ES-I3 (cell line): Measurements from ENCODE around the gene IL23R.

Experiments used
- H3K36me3 ChIP-seq: 2 replicates; pipeline ENCODE4 v1.6.1; 2013; ENCODE audit warnings: mild to moderate bottlenecking, low read length, control low read depth, moderate library complexity; ENCODE audit not compliant: insufficient read depth
- H3K4me1 ChIP-seq: 2 replicates; pipeline ENCODE4 v1.6.1; 2013; ENCODE audit warnings: mild to moderate bottlenecking, control low read depth, low read length; ENCODE audit not compliant: insufficient read depth
- H3K9ac ChIP-seq: 2 replicates; pipeline ENCODE4 v1.6.1; 2013; ENCODE audit warnings: low read depth, mild to moderate bottlenecking, low read length, moderate library complexity
- H3K9me3 ChIP-seq: 2 replicates; pipeline ENCODE4 v1.6.1; 2013; ENCODE audit warnings: mild to moderate bottlenecking, low read length, moderate library complexity; ENCODE audit not compliant: control insufficient read depth, insufficient read depth

Gene IL23R

DNA sequence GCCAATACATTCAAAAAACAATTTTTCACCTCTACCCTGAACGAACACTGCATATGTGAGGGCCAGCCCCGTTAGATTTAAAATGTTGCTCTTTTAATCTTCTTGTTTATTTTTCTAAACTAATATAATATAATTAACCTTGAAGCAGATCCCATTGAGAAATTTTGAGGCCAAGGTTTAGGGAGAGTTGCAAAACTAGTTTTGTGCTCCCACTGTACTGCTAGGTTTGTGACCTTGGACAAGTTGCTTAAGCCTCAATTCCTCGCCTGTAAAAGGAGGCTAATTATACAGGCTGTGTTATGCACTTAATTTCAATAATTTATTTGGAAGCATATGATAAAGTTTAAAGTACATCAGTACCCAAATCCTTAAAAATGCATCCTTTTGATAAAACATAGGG lies 3.7 kb downstream of the IL23R start:
- Histone ChIP-seq H3K9me3 (no peaks in the 10 kb centered on the region), H3K36me3 (no peaks in the 10 kb centered on the region), H3K4me1 (no peaks in the 10 kb centered on the region), H3K9ac (no peak overlapping the region)

DNA sequence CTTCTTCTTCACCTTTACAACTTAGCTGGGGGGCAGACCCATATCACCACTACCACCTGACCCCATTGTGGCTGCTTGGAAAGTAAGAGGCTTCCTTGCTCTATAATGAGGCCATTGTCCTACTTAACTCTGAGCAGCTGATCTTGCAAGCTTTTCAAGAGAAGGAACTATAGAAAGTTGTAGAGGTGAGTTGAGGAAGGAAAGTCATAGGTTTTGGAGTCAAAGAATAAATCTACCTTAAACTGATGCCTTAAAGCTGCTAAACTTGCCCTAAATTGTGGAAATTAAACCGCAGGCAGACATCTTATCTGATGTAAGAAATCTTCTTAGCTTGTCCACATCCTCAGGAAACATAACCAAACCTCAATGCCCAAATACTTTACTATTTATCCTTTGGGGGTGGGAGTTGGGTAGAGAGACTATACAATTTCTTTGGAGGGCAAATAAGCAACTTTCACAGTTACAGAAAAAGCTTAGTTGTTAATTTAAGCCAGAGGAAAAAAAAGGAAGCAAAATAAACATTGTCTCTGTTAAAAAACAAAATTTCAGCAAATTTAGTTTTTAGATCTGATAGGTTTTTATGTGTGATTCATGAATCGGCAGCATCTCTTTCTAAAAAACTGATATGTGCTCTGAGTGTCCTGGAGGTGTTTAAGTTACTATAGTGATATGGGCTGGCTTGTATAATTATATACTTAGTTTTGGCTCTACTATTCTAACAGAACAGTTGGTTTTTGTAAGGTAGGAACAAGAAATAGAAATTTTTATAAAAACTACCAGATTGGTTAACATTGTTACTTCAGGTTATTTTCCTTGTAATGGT lies 4.7 kb downstream of the IL23R start:
- Histone ChIP-seq H3K9ac (no peak overlapping the region), H3K36me3 (no peaks in the 10 kb centered on the region), H3K4me1 (no peaks in the 10 kb centered on the region), H3K9me3 (no peaks in the 10 kb centered on the region)

DNA sequence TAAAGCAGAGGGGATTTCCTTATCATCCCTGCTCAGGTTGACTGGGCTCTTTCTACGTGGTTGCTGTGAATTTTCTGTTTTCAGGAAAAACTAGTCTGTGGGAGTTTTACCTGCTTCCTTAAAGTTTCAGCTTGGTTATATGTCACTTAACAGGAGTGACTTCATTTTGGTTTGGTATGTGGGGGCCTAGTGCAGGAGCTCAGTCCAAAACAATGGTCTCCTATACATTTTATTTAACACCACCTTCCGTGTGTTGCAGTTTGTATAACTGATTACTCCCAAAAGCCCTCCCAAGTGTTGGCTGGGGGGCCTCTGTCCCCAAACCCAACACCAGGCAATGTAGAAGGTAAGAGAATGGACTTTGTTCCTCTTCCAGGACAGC lies 5.3 kb downstream of the IL23R start:
- no peaks in the 10 kb centered on the region for H3K4me1 ChIP-seq
- no peaks in the 10 kb centered on the region for H3K9me3 ChIP-seq
- no peak overlapping the region for H3K9ac ChIP-seq
- no peaks in the 10 kb centered on the region for H3K36me3 ChIP-seq

DNA sequence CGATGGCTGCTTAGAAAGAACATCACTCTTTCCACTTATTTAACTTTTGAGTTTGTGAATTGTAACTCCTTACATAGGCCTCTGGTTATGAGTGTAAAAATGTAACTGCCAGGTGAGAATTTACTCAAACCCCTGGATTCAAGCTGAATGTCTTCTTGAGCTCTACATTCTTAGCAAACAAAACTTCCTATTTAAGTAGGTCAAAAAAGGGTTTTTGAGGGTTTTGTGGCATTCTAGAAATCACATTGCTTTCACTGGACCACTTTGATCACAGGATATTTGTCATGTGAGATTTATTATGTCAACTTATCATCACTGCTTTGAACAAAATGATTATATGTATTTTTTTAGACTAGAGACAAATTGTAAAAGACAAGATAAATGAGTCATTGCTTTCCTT lies 5.7 kb downstream of the IL23R start:
- Histone ChIP-seq H3K9me3 (no peaks in the 10 kb centered on the region), H3K36me3 (no peaks in the 10 kb centered on the region), H3K4me1 (no peaks in the 10 kb centered on the region)

DNA sequence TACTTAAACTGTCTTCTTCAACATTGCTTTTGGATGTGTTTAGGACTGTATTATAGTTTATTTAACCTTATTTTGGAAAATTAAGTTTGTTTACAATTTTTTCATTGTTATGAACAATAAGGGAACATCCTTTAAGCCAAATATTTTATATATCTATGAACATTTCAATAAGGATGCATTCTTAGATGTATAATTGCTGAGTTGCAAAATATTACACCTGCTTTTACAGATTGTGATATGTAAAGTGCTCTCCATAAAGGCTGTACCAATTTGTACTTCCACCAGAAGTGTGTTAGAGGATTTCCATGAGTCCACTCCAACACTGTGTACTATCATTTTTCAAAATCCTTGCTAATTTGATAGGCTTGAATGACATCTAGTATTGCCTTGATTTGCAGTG lies 7.7 kb downstream of the IL23R start:
- Histone ChIP-seq H3K9me3 (no peaks in the 10 kb centered on the region), H3K9ac (no peak overlapping the region), H3K36me3 (no peaks in the 10 kb centered on the region), H3K4me1 (no peaks in the 10 kb centered on the region)

More for the DNA sequence above, 5.7 kb downstream of the IL23R start:
- no peak overlapping the region for H3K9ac ChIP-seq

DNA sequence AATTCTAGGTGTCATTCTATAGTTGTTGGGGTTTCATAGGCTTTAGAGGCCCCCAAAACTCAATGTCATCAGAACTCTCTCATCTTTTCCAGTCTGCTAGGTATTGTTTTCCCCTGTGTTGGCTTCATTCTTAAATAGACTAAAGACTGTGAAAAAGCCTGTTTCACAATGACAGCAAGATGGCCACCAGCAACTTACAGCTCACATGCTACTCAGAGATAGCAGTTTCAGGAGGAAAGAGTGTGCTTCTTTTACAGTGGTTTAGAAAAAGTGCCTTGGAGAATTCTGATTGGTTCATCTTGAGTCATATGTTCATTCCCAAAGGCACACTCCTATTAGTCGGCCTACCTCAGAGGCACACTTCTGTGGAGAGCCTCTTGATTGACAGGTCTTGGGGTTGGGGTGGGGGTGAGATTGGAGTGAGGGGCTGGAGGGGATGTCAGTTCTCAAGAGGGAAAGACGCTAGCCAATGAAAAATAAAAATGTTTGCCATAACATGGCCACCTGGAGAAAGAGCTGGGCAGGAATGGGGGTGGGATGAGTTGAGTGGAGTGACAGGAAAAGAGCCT lies 8.5 kb downstream of the IL23R start:
- no peaks in the 10 kb centered on the region for H3K36me3 ChIP-seq
- no peak overlapping the region for H3K9ac ChIP-seq
- H3K9me3 ChIP-seq = no peaks in the 10 kb centered on the region
- no peaks in the 10 kb centered on the region for H3K4me1 ChIP-seq

DNA sequence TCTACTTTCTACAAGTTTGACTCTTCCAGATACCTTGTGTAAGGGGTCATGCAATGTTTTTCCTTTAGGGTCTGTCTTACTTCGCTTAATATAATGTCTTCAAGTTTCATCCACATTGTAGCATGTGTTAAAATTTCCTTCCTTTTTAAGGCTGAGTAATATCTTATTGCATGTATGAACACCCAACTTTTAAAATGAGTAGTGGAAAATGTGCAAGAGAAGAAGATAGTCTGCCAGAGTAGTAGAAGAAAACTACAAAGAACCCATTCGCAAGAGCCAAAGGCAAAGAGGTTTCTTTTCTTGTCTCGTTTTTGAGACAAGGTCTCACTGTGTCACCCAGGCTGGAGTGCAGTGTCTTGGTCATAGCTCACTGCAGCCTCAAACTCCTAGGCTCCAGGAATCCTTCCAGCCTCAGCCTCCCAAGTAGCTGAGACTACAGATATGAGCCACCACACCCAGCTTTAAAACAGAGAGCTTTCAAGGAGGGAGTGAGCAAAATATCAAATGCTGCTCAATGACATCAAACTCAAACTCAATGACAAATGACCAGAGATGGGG lies 9.4 kb downstream of the IL23R start:
- no peaks in the 10 kb centered on the region for H3K36me3 ChIP-seq

DNA sequence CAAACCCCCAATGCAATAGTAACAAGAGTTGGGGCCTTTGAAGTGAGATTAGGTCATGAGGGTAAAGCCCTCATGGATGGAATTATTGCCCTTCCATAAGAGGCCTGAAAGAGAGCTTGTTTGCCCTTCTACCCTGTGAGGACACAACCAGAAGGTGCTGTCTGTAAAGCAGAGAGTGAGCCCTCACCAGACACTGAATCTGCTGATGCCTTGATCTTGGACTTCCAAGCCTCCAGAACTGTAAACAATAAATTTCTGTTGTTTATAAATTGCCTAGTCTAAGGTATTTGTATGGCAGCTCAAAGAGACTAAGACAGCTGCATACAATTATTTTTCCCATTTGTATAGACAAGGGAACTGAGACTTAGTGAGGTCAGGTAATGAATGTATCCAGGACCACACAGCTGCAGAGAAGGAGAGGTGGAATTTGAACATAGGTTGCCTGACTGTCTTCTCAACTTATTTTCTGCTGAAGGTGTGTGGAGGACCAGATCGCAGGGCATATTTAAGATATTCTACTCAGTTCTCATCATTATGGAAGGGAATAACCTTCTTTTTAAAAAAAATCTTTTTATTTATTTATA lies 18.7 kb downstream of the IL23R start:
- H3K9ac ChIP-seq = no peak overlapping the region
- H3K36me3 ChIP-seq = no peaks in the 10 kb centered on the region
- no peaks in the 10 kb centered on the region for H3K4me1 ChIP-seq
- H3K9me3 ChIP-seq = no peaks in the 10 kb centered on the region

More for the DNA sequence above, 9.4 kb downstream of the IL23R start:
- Histone ChIP-seq H3K4me1 (no peaks in the 10 kb centered on the region), H3K9me3 (no peaks in the 10 kb centered on the region), H3K9ac (no peak overlapping the region)

DNA sequence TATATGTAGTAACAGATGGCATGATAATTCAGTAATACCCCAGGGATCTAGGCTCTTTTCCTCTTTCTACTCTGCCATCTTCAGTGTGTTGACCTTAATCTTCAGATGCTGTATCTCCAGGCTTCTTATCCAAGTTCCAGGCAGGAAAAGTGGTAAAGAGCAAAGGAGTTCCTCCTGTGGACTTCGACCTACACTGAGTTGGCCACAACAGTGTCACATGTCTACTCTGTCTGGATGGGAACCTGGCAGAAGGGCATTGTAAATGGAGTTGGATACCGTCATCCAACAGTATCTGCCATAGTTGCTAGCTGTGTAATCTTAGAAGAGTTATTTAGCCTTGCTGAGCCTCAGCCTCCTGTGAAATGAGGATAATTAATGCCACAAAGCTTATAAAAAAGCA lies 21.9 kb downstream of the IL23R start:
- Histone ChIP-seq H3K36me3 (no peaks in the 10 kb centered on the region), H3K9ac (no peak overlapping the region), H3K4me1 (no peaks in the 10 kb centered on the region), H3K9me3 (no peaks in the 10 kb centered on the region)

DNA sequence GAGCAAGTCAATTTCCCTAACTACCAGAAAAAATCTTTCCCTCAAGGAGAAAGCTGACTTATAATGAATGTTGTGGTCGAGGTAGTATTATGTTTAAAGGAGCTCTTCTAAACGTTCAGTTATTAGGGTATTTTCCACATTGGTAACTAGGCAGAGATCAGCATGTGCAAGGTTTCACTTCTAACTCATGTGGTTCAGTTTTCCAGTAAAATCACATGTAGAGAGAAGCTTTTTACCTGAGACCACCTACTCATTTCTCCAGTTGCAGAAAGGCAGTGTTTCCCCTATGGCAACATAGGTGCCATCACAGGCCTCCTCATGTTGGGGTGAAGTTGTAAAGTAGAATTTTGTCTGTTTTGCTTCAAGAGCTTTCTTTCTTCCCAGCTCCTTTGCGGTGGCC lies 23.7 kb downstream of the IL23R start:
- Histone ChIP-seq H3K4me1 (no peaks in the 10 kb centered on the region), H3K9me3 (no peaks in the 10 kb centered on the region), H3K9ac (no peak overlapping the region), H3K36me3 (no peaks in the 10 kb centered on the region)

DNA sequence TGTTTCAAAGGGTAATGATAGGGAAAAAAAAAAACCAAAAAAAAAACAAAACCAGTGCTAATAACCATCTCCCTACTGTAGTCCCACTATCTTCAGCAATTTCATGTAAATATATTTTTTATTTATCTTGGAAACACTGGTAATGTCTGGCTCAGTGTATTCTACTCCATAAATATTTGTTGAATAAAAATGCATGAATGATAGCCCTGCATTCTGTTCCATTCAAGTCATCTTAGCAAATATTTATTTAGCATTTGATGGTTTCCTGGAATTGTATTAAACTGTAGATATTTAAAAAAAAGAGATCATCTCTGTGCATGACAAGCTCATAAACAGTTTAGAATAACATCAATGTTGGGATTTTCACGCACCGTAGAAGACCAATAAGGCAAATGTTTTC lies 24.2 kb downstream of the IL23R start:
- H3K36me3 ChIP-seq = no peaks in the 10 kb centered on the region
- H3K4me1 ChIP-seq = no peaks in the 10 kb centered on the region
- no peak overlapping the region for H3K9ac ChIP-seq
- no peaks in the 10 kb centered on the region for H3K9me3 ChIP-seq

DNA sequence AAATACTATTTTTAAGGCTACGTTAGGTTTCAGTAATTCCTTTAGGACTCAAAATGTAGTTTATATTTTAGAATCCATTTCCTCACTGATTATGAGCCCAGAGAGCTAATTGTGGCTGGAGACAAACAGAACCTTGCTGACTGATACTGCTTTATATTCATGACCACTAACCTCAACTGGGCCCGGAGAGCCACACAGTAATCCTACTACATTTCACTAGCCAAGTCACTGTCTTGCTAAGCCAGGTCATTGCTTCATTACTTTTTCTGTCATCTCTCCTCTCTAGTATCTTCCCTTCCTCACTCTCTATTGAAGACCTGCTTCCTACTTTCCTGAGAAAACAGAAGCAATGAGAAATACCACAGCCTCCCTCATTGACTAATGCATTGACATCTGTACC lies 24.7 kb downstream of the IL23R start:
- H3K4me1 ChIP-seq = no peaks in the 10 kb centered on the region
- H3K9ac ChIP-seq = no peak overlapping the region
- H3K9me3 ChIP-seq = no peaks in the 10 kb centered on the region
- H3K36me3 ChIP-seq = no peaks in the 10 kb centered on the region

DNA sequence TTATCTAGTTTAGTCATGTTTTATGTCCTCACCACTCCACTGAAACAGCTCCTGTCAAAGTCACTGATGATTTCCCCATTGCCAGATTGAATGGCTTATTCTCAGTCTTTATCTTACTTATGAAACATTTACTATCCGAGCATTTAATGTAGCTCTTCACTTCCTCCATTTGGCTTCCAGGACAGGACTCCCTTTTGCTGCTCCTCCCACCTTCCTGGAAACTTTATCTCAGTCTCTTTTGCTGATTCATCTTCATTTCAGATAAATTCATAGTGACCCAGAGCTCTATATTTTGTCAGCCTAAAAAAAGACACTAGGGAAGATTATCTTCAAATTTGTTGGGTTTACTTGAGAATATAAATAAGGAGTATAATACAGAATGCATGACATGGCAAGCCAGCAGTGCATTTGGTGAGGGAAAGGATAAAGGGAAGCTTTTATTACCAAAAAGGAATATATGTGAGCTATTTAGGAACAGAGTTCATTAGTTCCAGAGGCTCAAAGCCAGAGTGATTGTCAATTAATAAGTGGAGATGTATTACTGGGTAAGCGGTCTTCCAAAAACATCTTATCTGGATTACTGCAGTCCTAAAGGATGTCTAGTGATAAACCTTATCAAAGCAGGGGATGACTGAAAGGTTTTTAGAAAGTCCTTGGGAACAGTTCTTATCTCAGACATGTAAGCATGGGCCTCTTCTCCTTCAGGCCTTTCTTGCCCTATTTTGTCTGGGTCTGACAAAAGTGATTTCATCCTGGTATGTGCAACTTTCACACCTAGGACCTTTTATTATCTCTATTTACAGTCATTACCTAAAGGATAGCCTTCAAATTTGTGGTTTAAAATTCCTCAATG lies 25.6 kb downstream of the IL23R start:
- Histone ChIP-seq H3K9me3 (no peaks in the 10 kb centered on the region), H3K4me1 (no peaks in the 10 kb centered on the region), H3K36me3 (no peaks in the 10 kb centered on the region), H3K9ac (no peak overlapping the region)

DNA sequence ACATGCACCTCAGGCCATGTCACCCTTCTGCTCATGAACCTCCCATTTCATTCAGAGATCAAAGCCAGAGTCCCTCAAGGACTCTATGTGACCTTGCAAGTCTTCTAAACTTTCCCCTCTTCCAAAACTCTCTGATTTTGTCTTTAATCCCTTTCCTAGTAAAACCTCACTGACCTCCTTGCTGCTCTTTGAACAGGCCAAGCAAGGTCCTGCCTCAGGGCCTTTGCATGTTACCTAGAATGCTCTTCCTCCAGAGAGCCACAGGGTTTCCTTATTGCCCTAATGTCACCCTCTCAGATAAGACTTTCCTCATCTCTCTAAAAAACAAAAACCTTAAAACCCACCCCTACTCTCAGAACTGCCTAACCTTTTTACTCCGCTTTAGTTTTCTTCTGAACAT lies 26.6 kb downstream of the IL23R start:
- Histone ChIP-seq H3K9me3 (no peaks in the 10 kb centered on the region), H3K9ac (no peak overlapping the region), H3K36me3 (no peaks in the 10 kb centered on the region), H3K4me1 (no peaks in the 10 kb centered on the region)
